HG03135 (cell line): Measurements from ENCODE around the gene TM9SF2.

ENCODE experiments used
- ATAC-seq: cut with Tn5 transposase; IDR thresholded peaks from one replicate; pipeline ENCODE4 v1.9.1; 2021; ENCODE audit warnings: mild to moderate bottlenecking, moderate library complexity; ENCODE audit not compliant: unreplicated experiment

TM9SF2 gene

GRCh38 chr13:99575376-99576120 lies 74.3 kb downstream of the TM9SF2 start:
- ATAC-seq = no peak

GRCh38 chr13:99577934-99578917 lies 77.0 kb downstream of the TM9SF2 start:
- no peak for ATAC-seq

GRCh38 chr13:99580500-99581268 lies 79.4 kb downstream of the TM9SF2 start:
- no peak for ATAC-seq

GRCh38 chr13:99582511-99582910 lies 81.2 kb downstream of the TM9SF2 start:
- no peak for ATAC-seq

GRCh38 chr13:99585609-99586008 lies 84.3 kb downstream of the TM9SF2 start:
- no peak for ATAC-seq

GRCh38 chr13:99587021-99587420 lies 85.7 kb downstream of the TM9SF2 start:
- no peak for ATAC-seq

GRCh38 chr13:99587893-99588606 lies 86.8 kb downstream of the TM9SF2 start:
- ATAC-seq = no peak

- no peak for ATAC-seq
These were observed 88.3 kb downstream of the TM9SF2 start for GRCh38 chr13:99589575-99589974.

GRCh38 chr13:99590519-99591011 lies 89.3 kb downstream of the TM9SF2 start:
- no peak for ATAC-seq

- ATAC-seq = no peak
These were observed 94.9 kb downstream of the TM9SF2 start for GRCh38 chr13:99596180-99596579.

- no peak for ATAC-seq
These were observed 99.0 kb downstream of the TM9SF2 start for GRCh38 chr13:99600318-99600717.

GRCh38 chr13:99601535-99601934 lies 100.3 kb downstream of the TM9SF2 start:
- ATAC-seq = no peak

GRCh38 chr13:99604636-99605035 lies 103.4 kb downstream of the TM9SF2 start:
- no peak for ATAC-seq

- ATAC-seq = peak; percentile 61
These were observed 104.4 kb downstream of the TM9SF2 start for GRCh38 chr13:99605420-99606323.

GRCh38 chr13:99606324-99607066 lies 105.2 kb downstream of the TM9SF2 start, which contains the start of gene CLYBL:
TSS of gene CLYBL (plus strand) at chr13:99606690.
- ATAC-seq = peak; percentile 74

- ATAC-seq = no peak
These were observed 107.1 kb downstream of the TM9SF2 start for GRCh38 chr13:99608345-99608744.

GRCh38 chr13:99610702-99611289 lies 109.5 kb downstream of the TM9SF2 start:
- ATAC-seq = no peak
